ENCODE measurements around the gene CENPP.
A peak's percentile ranks its signal among the peaks of the same experiment; 100 is the strongest.

CENPP gene

DNA sequence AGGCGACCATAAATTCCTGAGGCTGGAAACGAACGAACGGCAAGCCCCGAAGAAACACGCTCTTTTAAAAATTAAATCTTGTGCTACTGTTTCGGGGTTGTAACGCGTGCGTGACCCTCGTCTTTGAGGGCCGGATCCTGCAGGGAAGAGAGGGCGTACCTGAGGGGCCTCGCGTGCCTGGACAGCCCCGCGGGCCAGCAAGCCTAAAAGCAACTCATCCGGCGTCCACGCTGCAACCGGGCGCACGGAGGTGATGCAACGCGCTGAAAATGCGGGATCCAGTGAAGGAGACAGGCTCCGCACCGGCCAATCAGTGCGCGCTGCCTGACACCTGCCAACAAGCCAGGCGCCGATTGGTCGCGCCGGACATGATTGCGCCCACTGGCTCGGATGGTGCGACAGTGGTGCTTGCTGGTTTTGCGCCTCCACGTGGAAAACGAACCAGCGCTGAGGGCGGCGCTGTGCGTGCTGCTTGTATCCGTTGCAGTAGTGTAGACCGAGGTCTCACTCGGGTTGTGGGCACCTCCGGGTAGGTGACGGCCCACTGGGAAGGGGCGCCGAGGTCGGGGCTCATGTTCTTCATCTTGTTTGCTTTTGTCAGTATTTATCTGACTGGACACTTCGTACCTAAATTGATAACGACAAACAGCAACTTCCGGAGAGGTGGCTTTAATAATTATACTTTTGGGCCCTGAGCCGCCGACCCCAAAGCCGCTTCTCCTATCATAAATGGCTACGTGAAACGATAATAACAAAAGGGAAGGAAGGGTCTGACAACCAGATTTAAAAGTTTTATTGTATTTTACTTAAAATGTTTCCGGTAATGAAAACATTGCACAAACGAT is 32.1 kb upstream of the CENPP start, which contains the start of gene IARS1:
Gene IARS1, minus strand, starts transcription at position 246 of the 845 bp plus-strand sequence. CDS start 4,278 bp downstream, outside the sequence.
- TF ChIP-seq EZH2phosphoT487 (conservative IDR thresholded peaks at IDR 0.05; ENCODE audit: low read length): no peak
- TF ChIP-seq, protein P1, sequence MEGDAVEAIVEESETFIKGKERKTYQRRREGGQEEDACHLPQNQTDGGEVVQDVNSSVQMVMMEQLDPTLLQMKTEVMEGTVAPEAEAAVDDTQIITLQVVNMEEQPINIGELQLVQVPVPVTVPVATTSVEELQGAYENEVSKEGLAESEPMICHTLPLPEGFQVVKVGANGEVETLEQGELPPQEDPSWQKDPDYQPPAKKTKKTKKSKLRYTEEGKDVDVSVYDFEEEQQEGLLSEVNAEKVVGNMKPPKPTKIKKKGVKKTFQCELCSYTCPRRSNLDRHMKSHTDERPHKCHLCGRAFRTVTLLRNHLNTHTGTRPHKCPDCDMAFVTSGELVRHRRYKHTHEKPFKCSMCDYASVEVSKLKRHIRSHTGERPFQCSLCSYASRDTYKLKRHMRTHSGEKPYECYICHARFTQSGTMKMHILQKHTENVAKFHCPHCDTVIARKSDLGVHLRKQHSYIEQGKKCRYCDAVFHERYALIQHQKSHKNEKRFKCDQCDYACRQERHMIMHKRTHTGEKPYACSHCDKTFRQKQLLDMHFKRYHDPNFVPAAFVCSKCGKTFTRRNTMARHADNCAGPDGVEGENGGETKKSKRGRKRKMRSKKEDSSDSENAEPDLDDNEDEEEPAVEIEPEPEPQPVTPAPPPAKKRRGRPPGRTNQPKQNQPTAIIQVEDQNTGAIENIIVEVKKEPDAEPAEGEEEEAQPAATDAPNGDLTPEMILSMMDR (IDR thresholded peaks at IDR 0.05; ENCODE audit: insufficient read depth, low read length, poor library complexity, severe bottlenecking): peak; percentile 13
- H3K9me3 ChIP-seq (ENCODE audit: insufficient read depth, low read length): no peaks in the 10 kb centered on the region
- H4K20me1 ChIP-seq (ENCODE audit: low read depth, low read length): peaks cover 16% of the 10 kb centered on the region; the same call in 1 of the 2 replicates
- H3K27me3 ChIP-seq (ENCODE audit: low read length): no peaks in the 10 kb centered on the region
- H3F3A ChIP-seq (ENCODE audit: insufficient read depth): peaks cover 46% of the 10 kb centered on the region
- H3K9me2 ChIP-seq (replicated peaks; ENCODE audit: insufficient read depth, low read length): no peaks in the 10 kb centered on the region
- peak within 1 kb of the TSS; percentile 80 for H3K9ac ChIP-seq (ENCODE audit: low read length)
- H3K4me3 ChIP-seq (ENCODE audit: insufficient read depth, low read length, poor library complexity, severe bottlenecking): peak within 1 kb of the TSS; percentile 94
- peak within 1 kb of the TSS; percentile 75 for H2AFZ ChIP-seq (ENCODE audit: low read depth, low read length, severe bottlenecking)
- peaks cover 41% of the 10 kb centered on the region for H3K36me3 ChIP-seq (ENCODE audit: low read length)
- H3K4me2 ChIP-seq (ENCODE audit: low read depth, low read length, poor library complexity, severe bottlenecking): peak within 1 kb of the TSS; percentile 82
- H3K79me2 ChIP-seq (ENCODE audit: insufficient read depth, low read length): peaks cover 48% of the 10 kb centered on the region
- H3K27ac ChIP-seq (ENCODE audit: low read depth, low read length): peak within 1 kb of the TSS; percentile 85

DNA sequence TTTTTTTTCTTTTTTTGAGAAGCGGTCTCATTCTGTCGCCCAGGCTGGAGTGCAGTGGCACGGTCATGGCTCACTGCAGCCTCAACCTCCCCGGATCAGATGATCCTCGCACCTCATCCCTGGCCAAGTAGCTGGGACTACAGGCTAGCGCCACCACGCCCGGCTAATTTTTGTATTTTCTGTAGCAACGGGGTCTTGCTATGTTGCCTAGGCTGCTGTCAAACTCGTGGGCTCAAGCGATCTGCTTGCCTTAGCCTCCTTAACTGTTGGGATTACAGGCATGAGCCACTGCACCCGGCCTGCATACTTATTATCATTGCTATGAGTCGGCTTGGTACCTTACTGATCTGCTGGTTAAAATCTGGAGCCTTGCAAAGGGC is 31.5 kb upstream of the CENPP start:
- peaks cover 49% of the 10 kb centered on the region for H3F3A ChIP-seq (ENCODE audit: insufficient read depth)
- peak overlapping the region; percentile 75 for H2AFZ ChIP-seq (ENCODE audit: low read depth, low read length, severe bottlenecking)
- H3K36me3 ChIP-seq (ENCODE audit: low read length): peaks cover 44% of the 10 kb centered on the region
- H3K4me2 ChIP-seq (ENCODE audit: low read depth, low read length, poor library complexity, severe bottlenecking): peak overlapping the region; percentile 82
- H3K4me3 ChIP-seq (ENCODE audit: insufficient read depth, low read length, poor library complexity, severe bottlenecking): peak overlapping the region; percentile 94
- H3K79me2 ChIP-seq (ENCODE audit: insufficient read depth, low read length): peaks cover 42% of the 10 kb centered on the region
- peak overlapping the region; percentile 80 for H3K9ac ChIP-seq (ENCODE audit: low read length)
- peaks cover 16% of the 10 kb centered on the region; the same call in 1 of the 2 replicates for H4K20me1 ChIP-seq (ENCODE audit: low read depth, low read length)
- H3K27ac ChIP-seq (ENCODE audit: low read depth, low read length): peak overlapping the region; percentile 85
- H3K9me3 ChIP-seq (ENCODE audit: insufficient read depth, low read length): no peaks in the 10 kb centered on the region
- no peaks in the 10 kb centered on the region for H3K27me3 ChIP-seq (ENCODE audit: low read length)
- H3K9me2 ChIP-seq (replicated peaks; ENCODE audit: insufficient read depth, low read length): no peaks in the 10 kb centered on the region
- TF ChIP-seq, protein P1 (IDR thresholded peaks at IDR 0.05; ENCODE audit: insufficient read depth, low read length, poor library complexity, severe bottlenecking): no peak
- TF ChIP-seq EZH2phosphoT487 (conservative IDR thresholded peaks at IDR 0.05; ENCODE audit: low read length): no peak

DNA sequence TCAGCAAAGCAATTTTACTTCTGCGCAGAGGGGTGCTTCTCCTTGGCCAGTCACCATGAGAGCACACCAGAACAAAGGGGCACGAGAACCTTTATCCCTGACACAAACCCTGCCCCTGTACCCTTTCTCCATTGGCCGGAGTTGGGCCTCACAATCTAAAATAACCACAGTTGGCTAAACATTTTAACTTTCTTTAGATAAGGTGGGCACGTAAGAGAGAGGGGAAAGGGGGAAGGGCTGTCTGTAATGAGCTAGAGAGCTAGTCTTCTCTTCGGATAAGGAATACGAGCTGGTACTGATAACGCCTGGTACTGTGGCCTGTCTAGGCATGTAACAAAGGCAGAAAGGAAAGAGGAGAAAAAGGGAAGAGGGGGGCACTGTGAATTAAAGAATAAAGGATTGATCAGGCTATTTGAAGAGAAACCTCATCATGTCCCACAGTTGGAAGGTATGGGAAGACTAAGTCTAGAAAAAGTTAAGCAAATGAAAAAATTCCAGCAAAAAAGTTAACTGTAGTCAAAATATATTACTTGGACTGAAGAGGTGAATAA is 30.4 kb upstream of the CENPP start:
- peak overlapping the region; percentile 85 for H3K27ac ChIP-seq (ENCODE audit: low read depth, low read length)
- H3K79me2 ChIP-seq (ENCODE audit: insufficient read depth, low read length): peaks cover 32% of the 10 kb centered on the region
- peaks cover 42% of the 10 kb centered on the region for H3K36me3 ChIP-seq (ENCODE audit: low read length)
- no peaks in the 10 kb centered on the region for H3K9me3 ChIP-seq (ENCODE audit: insufficient read depth, low read length)
- H3K9ac ChIP-seq (ENCODE audit: low read length): 0 out of 2 replicates have a peak overlapping the region, but pooled peaks have one; percentile 80
- peak overlapping the region; percentile 82 for H3K4me2 ChIP-seq (ENCODE audit: low read depth, low read length, poor library complexity, severe bottlenecking)
- H2AFZ ChIP-seq (ENCODE audit: low read depth, low read length, severe bottlenecking): peak overlapping the region; percentile 75
- H3K4me3 ChIP-seq (ENCODE audit: insufficient read depth, low read length, poor library complexity, severe bottlenecking): no peak overlapping the region
- peaks cover 7% of the 10 kb centered on the region; the same call in 1 of the 2 replicates for H4K20me1 ChIP-seq (ENCODE audit: low read depth, low read length)
- peaks cover 46% of the 10 kb centered on the region for H3F3A ChIP-seq (ENCODE audit: insufficient read depth)
- no peaks in the 10 kb centered on the region for H3K27me3 ChIP-seq (ENCODE audit: low read length)
- TF ChIP-seq, protein P1 (IDR thresholded peaks at IDR 0.05; ENCODE audit: insufficient read depth, low read length, poor library complexity, severe bottlenecking): no peak
- TF ChIP-seq EZH2phosphoT487 (conservative IDR thresholded peaks at IDR 0.05; ENCODE audit: low read length): no peak
- no peaks in the 10 kb centered on the region for H3K9me2 ChIP-seq (replicated peaks; ENCODE audit: insufficient read depth, low read length)
